ENCODE data around the gene FAM83B.

FAM83B gene

GRCh38 chr6:54987633-54988290 is 141.2 kb downstream of the FAM83B start:
- no peak for DNase-seq

GRCh38 chr6:54988576-54988975 is 142.0 kb downstream of the FAM83B start:
- no peak for DNase-seq

GRCh38 chr6:54990001-54990400 is 143.4 kb downstream of the FAM83B start:
- no peak for DNase-seq
